Neuronal stem cell (in vitro differentiated cells): Measurements from ENCODE around the gene DNAJB13.
A peak's percentile ranks its signal among the peaks of the same experiment; 100 is the strongest.

Experiments used
- DNase-seq: peaks from one replicate; pipeline ENCODE4 v3.0.0-alpha.2; 2013; ENCODE audit warnings: low spot score
- H2AFZ ChIP-seq: one replicate; pipeline ENCODE4 v1.6.1; 2013; ENCODE audit warnings: mild to moderate bottlenecking, low read length, inconsistent platforms
- H2AK5ac ChIP-seq: 2 replicates; pipeline ENCODE4 v1.6.1; 2013; ENCODE audit warnings: low read depth, mild to moderate bottlenecking, inconsistent platforms, low read length, moderate library complexity, mixed read lengths
- H2BK120ac ChIP-seq: 2 replicates; pipeline ENCODE4 v1.6.1; 2013; ENCODE audit warnings: low read depth, mild to moderate bottlenecking, inconsistent platforms, low read length, moderate library complexity, mixed read lengths
- H2BK12ac ChIP-seq: one replicate; pipeline ENCODE4 v1.6.1; 2013; ENCODE audit warnings: low read length, inconsistent platforms
- H2BK15ac ChIP-seq: 2 replicates; pipeline ENCODE4 v1.6.1; 2013; ENCODE audit warnings: mild to moderate bottlenecking, low read length, inconsistent platforms, mixed read lengths
- H2BK5ac ChIP-seq: one replicate; pipeline ENCODE4 v1.6.1; 2013; ENCODE audit warnings: inconsistent platforms, mild to moderate bottlenecking, low read length, moderate library complexity
- H3K14ac ChIP-seq: one replicate; pipeline ENCODE4 v1.6.1; 2013; ENCODE audit warnings: low read length, inconsistent platforms
- H3K18ac ChIP-seq: 2 replicates; pipeline ENCODE4 v1.6.1; 2013; ENCODE audit warnings: low read length, inconsistent platforms
- H3K23ac ChIP-seq: 2 replicates; pipeline ENCODE4 v1.6.1; 2013; ENCODE audit warnings: low read depth, mild to moderate bottlenecking, mixed read lengths, low read length, inconsistent platforms; ENCODE audit not compliant: poor library complexity
- H3K27ac ChIP-seq: replicated peaks from 3 replicates; pipeline ENCODE4 v1.5.1; 2013; ENCODE audit warnings: low read length, inconsistent platforms
- H3K27me3 ChIP-seq, 3 experiments: 2 replicates each; pipeline ENCODE4 v1.6.1; 2013; ENCODE audit warnings: low read length in 3 of 3, mild to moderate bottlenecking in 2 of 3, inconsistent platforms in 1 of 3, low read depth in 1 of 3, mixed read lengths in 1 of 3, moderate library complexity in 1 of 3; ENCODE audit not compliant: control insufficient read depth in 3 of 3, insufficient read depth in 3 of 3
- H3K36me3 ChIP-seq, 2 donors: replicated peaks in 1 of 2; 2 replicates each; pipeline ENCODE4 v1.6.1; 2013; ENCODE audit warnings: low read length in 2 of 2; ENCODE audit not compliant: control insufficient read depth in 2 of 2, insufficient read depth in 2 of 2
- H3K4ac ChIP-seq: 2 replicates; pipeline ENCODE4 v1.6.1; 2013; ENCODE audit warnings: inconsistent platforms, mild to moderate bottlenecking, low read length, moderate library complexity
- H3K4me1 ChIP-seq, 2 donors: 1 replicate in 1 of 2; 2 replicates in 1 of 2; pipeline ENCODE4 v1.6.1; 2013; ENCODE audit warnings: low read length in 2 of 2, low read depth in 1 of 2; ENCODE audit not compliant: control insufficient read depth in 2 of 2, insufficient read depth in 1 of 2
- H3K4me2 ChIP-seq: one replicate; pipeline ENCODE4 v1.6.1; 2013; ENCODE audit warnings: mild to moderate bottlenecking, low read length, inconsistent platforms; ENCODE audit not compliant: insufficient read depth, poor library complexity, severe bottlenecking
- H3K4me3 ChIP-seq, 2 donors: 2 replicates each; pipeline ENCODE4 v1.5.1; 2013; ENCODE audit warnings: low read length in 2 of 2, mild to moderate bottlenecking in 2 of 2, inconsistent platforms in 1 of 2, moderate library complexity in 1 of 2
- H3K79me1 ChIP-seq: one replicate; pipeline ENCODE4 v1.6.1; 2013; ENCODE audit warnings: low read depth, mild to moderate bottlenecking, inconsistent platforms, low read length, moderate library complexity
- H3K9ac ChIP-seq: one replicate; pipeline ENCODE4 v1.6.1; 2013; ENCODE audit warnings: mild to moderate bottlenecking, low read depth, low read length, inconsistent platforms; ENCODE audit not compliant: poor library complexity
- H3K9me3 ChIP-seq, 2 donors: replicated peaks in 1 of 2; 2 replicates each; pipeline versions ENCODE3 to v1.6.1; 2013; ENCODE audit warnings: low read length in 2 of 2, mild to moderate bottlenecking in 2 of 2, inconsistent platforms in 1 of 2, low read depth in 1 of 2, mixed read lengths in 1 of 2, moderate library complexity in 1 of 2; ENCODE audit not compliant: control insufficient read depth in 2 of 2, insufficient read depth in 1 of 2
- H4K8ac ChIP-seq: one replicate; pipeline ENCODE4 v1.6.1; 2013; ENCODE audit warnings: low read depth, mild to moderate bottlenecking, inconsistent platforms, low read length, moderate library complexity
- H4K91ac ChIP-seq: one replicate; pipeline ENCODE4 v1.6.1; 2013; ENCODE audit warnings: low read length, low read depth, mild to moderate bottlenecking, inconsistent platforms; ENCODE audit not compliant: poor library complexity
- WGBS, 2 donors: extraction: QIAGEN DNeasy Blood & Tissue Kit; methylation state at CpG; one replicate each; pipeline ENCODE4 v1.1.7; 2013; ENCODE audit warnings: missing lambda C conversion rate in 2 of 2, mixed read lengths in 1 of 2; ENCODE audit not compliant: insufficient read length in 2 of 2, insufficient replicate concordance in 1 of 2; ENCODE audit errors: extremely low coverage in 2 of 2; 5-methylcytosine and 5-hydroxymethylcytosine counted together

Gene DNAJB13

DNA sequence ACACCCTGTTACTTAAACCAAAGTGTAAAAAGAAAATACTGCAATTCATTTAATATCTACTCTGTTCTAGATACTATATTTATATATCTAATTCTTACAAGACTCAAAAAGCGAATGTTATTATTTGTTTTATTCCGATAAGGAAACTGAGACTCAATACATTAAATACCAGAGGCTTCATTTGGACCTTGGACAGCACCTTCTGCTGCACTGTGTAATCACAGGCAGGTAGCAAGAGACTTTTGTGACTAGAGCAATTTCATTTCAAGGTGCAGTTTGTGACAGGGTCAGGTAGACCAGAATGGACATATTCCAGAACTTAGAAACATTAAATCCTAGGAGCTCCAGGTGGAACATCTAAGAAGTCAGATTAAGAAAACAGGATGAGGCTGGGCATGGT, 21.4 kb upstream of the DNAJB13 start:
- Histone ChIP-seq H3K18ac (no peak overlapping the region), H3K4me2 (no peak overlapping the region), H3K14ac (no peak overlapping the region), H3K4ac (no peak overlapping the region), H3K79me1 (no peaks in the 10 kb centered on the region), H2AFZ (no peak overlapping the region), H2BK15ac (no peak overlapping the region), H3K9me3 (no peaks in the 10 kb centered on the region), H2AK5ac (no peak overlapping the region), H4K8ac (no peak overlapping the region), H3K27ac (no peak overlapping the region), H2BK5ac (no peak overlapping the region), H3K9ac (no peak overlapping the region), H2BK12ac (no peak overlapping the region), H3K27me3 (no peaks in the 10 kb centered on the region), H3K36me3 (peaks cover 16 to 75% of the 10 kb centered on the region in 2 donors), H4K91ac (no peak overlapping the region), H2BK120ac (no peak overlapping the region), H3K23ac (no peak overlapping the region), H3K4me1 (peaks cover 0 to 2% of the 10 kb centered on the region in 2 donors), H3K4me3 (no peak overlapping the region)
- no peak for DNase-seq
- WGBS, 2 donors, result no CpG with 5 or more reads among the region's 2 CpGs

GRCh38 chr11:73931039-73931645, 19.7 kb upstream of the DNAJB13 start:
- peak; percentile 72 for DNase-seq
- no peak overlapping the region for H3K4me3 ChIP-seq
- H3K23ac ChIP-seq, result no peak overlapping the region
- WGBS, 2 donors, result no CpG with 5 or more reads among the region's 7 CpGs
- H2BK15ac ChIP-seq, result no peak overlapping the region
- H3K9ac ChIP-seq, result no peak overlapping the region
- peaks cover 14 to 69% of the 10 kb centered on the region in 2 donors for H3K36me3 ChIP-seq
- H3K14ac ChIP-seq, result no peak overlapping the region
- no peak overlapping the region for H3K4me2 ChIP-seq
- H4K8ac ChIP-seq, result no peak overlapping the region
- H2AFZ ChIP-seq, result peak overlapping the region; percentile 46
- H2BK5ac ChIP-seq, result no peak overlapping the region
- no peak overlapping the region for H2BK12ac ChIP-seq
- H3K4me1 ChIP-seq, result peaks cover 0 to 2% of the 10 kb centered on the region in 2 donors
- H3K27me3 ChIP-seq, result no peaks in the 10 kb centered on the region
- H3K79me1 ChIP-seq, result no peaks in the 10 kb centered on the region
- no peak overlapping the region for H4K91ac ChIP-seq
- H3K4ac ChIP-seq, result no peak overlapping the region
- H3K27ac ChIP-seq, result peak overlapping the region; percentile 56
- H2BK120ac ChIP-seq, result no peak overlapping the region
- H3K9me3 ChIP-seq, result no peaks in the 10 kb centered on the region
- H2AK5ac ChIP-seq, result no peak overlapping the region
- no peak overlapping the region for H3K18ac ChIP-seq

DNA sequence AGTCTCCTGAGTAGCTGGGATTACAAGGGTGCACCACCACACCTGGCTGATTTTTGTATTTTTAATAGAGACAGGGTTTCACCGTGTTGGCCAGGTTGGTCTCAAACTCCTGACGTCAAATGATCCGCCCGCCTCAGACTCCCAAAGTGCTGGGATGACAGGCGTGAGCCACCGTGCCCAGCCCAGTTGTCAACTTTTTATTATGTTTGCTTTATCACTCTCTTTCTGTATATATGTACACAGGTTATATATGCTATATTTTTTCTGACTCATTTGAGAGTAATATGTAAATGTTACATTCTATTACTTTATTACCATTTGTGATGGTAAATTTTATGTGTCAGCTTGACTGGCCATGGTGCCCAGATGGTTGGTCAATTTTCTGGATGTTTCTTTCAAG, 18.9 kb upstream of the DNAJB13 start:
- H3K9ac ChIP-seq, result no peak overlapping the region
- no peak overlapping the region for H2AFZ ChIP-seq
- H3K27me3 ChIP-seq, result no peaks in the 10 kb centered on the region
- H2BK12ac ChIP-seq, result no peak overlapping the region
- H3K18ac ChIP-seq, result no peak overlapping the region
- no peak overlapping the region for H4K91ac ChIP-seq
- H3K36me3 ChIP-seq, result peaks cover 14 to 64% of the 10 kb centered on the region in 2 donors
- no peak overlapping the region for H2BK120ac ChIP-seq
- H3K23ac ChIP-seq, result no peak overlapping the region
- no peaks in the 10 kb centered on the region for H3K9me3 ChIP-seq
- no peak overlapping the region for H2BK5ac ChIP-seq
- DNase-seq, result no peak
- H3K4me3 ChIP-seq, result no peak overlapping the region
- H2BK15ac ChIP-seq, result no peak overlapping the region
- H3K4me2 ChIP-seq, result no peak overlapping the region
- no CpG with 5 or more reads among the region's 6 CpGs for WGBS, 2 donors
- H3K4me1 ChIP-seq, result peaks cover 0 to 2% of the 10 kb centered on the region in 2 donors
- no peak overlapping the region for H3K27ac ChIP-seq
- no peak overlapping the region for H3K14ac ChIP-seq
- H4K8ac ChIP-seq, result no peak overlapping the region
- H3K79me1 ChIP-seq, result no peaks in the 10 kb centered on the region
- no peak overlapping the region for H3K4ac ChIP-seq
- H2AK5ac ChIP-seq, result no peak overlapping the region

GRCh38 chr11:73932781-73933180, 18.0 kb upstream of the DNAJB13 start:
- H3K27ac ChIP-seq, result no peak overlapping the region
- H4K91ac ChIP-seq, result no peak overlapping the region
- H3K4ac ChIP-seq, result no peak overlapping the region
- H3K9me3 ChIP-seq, result no peaks in the 10 kb centered on the region
- H2AFZ ChIP-seq, result no peak overlapping the region
- H3K27me3 ChIP-seq, result no peaks in the 10 kb centered on the region
- no CpG with 5 or more reads among the region's 7 CpGs for WGBS, 2 donors
- H2AK5ac ChIP-seq, result no peak overlapping the region
- H2BK120ac ChIP-seq, result no peak overlapping the region
- H3K14ac ChIP-seq, result no peak overlapping the region
- H3K36me3 ChIP-seq, result peaks cover 9 to 55% of the 10 kb centered on the region in 2 donors
- H4K8ac ChIP-seq, result no peak overlapping the region
- no peak overlapping the region for H3K23ac ChIP-seq
- no peak for DNase-seq
- no peak overlapping the region for H2BK5ac ChIP-seq
- no peak overlapping the region for H2BK12ac ChIP-seq
- no peak overlapping the region for H3K4me3 ChIP-seq
- no peaks in the 10 kb centered on the region for H3K79me1 ChIP-seq
- no peak overlapping the region for H3K18ac ChIP-seq
- no peak overlapping the region for H3K9ac ChIP-seq
- no peak overlapping the region for H2BK15ac ChIP-seq
- H3K4me2 ChIP-seq, result no peak overlapping the region
- peaks cover 0 to 2% of the 10 kb centered on the region in 2 donors for H3K4me1 ChIP-seq
